Measurements from ENCODE around the gene POM121.
"Not testable (repeated sequence)": the region's sequence is repeated elsewhere in the genome, so short reads cannot be mapped to it uniquely, and the experiment has no call there.

- TF ChIP-seq POLR2AphosphoS5, POLR2A, TAF1 (IDR thresholded peaks at IDR 0.05; ENCODE audit: low read depth, low read length): not testable (repeated sequence)
Observed at GRCh38 chr7:72953901-72954562, 29.1 kb downstream of the POM121 start.

All from GM12891 (cell line).